Central memory CD8-positive, alpha-beta T cell (primary cell): ENCODE results near the gene TMED5.
"Not testable (repeated sequence)": the region's sequence is repeated elsewhere in the genome, so short reads cannot be mapped to it uniquely, and the experiment has no call there.

Source experiments
- ATAC-seq: fragments of 150-1000 bp; cut with Tn5 transposase; replicated peaks from 2 replicates; pipeline ENCODE4 v1.10.0; 2022; ENCODE audit warnings: mild to moderate bottlenecking, moderate FRiP score, moderate number of reproducible peaks; ENCODE audit not compliant: poor library complexity, severe bottlenecking; ENCODE audit errors: extremely low read depth
- DNase-seq, 2 donors: peaks; one replicate each; pipeline ENCODE4 v3.0.0; 2021; ENCODE audit warnings: low spot score in 2 of 2
- H3K27ac Mint-ChIP-seq: one replicate; pipeline ENCODE4 v1.8.0; 2022; ENCODE audit warnings: low read depth, mild to moderate bottlenecking, moderate library complexity, mixed read lengths
- H3K27me3 Mint-ChIP-seq: one replicate; pipeline ENCODE4 v1.8.0; 2022; ENCODE audit warnings: mixed read lengths
- H3K36me3 Mint-ChIP-seq: one replicate; pipeline ENCODE4 v1.8.0; 2022; ENCODE audit warnings: mild to moderate bottlenecking, moderate library complexity, mixed read lengths; ENCODE audit not compliant: insufficient read depth
- H3K4me1 Mint-ChIP-seq: one replicate; pipeline ENCODE4 v1.8.0; 2022; ENCODE audit warnings: mixed read lengths
- H3K4me3 Mint-ChIP-seq: one replicate; pipeline ENCODE4 v1.8.0; 2022; ENCODE audit warnings: mild to moderate bottlenecking, moderate library complexity, mixed read lengths
- H3K9me3 Mint-ChIP-seq: one replicate; pipeline ENCODE4 v1.8.0; 2022; ENCODE audit warnings: mixed read lengths

The TMED5 gene

GRCh38 chr1:93196591-93196990 lies 16.4 kb upstream of the TMED5 start:
- H3K36me3 Mint-ChIP-seq: peaks cover 3% of the 10 kb centered on the region
- ATAC-seq (no peak), DNase-seq (no peak)
- H3K27ac Mint-ChIP-seq: no peak overlapping the region
- H3K9me3 Mint-ChIP-seq: no peaks in the 10 kb centered on the region
- no peaks in the 10 kb centered on the region for H3K27me3 Mint-ChIP-seq
- peaks cover 8% of the 10 kb centered on the region for H3K4me1 Mint-ChIP-seq
- H3K4me3 Mint-ChIP-seq: no peak overlapping the region

- peaks cover 5% of the 10 kb centered on the region for H3K36me3 Mint-ChIP-seq
- H3K9me3 Mint-ChIP-seq: no peaks in the 10 kb centered on the region
- peaks cover 17% of the 10 kb centered on the region for H3K4me1 Mint-ChIP-seq
- ATAC-seq (no peak), DNase-seq (no peak)
- H3K27ac Mint-ChIP-seq: peak overlapping the region; percentile 75
- H3K4me3 Mint-ChIP-seq: no peak overlapping the region
- H3K27me3 Mint-ChIP-seq: no peaks in the 10 kb centered on the region
These were observed 14.2 kb upstream of the TMED5 start for GRCh38 chr1:93194231-93194990.

DNA sequence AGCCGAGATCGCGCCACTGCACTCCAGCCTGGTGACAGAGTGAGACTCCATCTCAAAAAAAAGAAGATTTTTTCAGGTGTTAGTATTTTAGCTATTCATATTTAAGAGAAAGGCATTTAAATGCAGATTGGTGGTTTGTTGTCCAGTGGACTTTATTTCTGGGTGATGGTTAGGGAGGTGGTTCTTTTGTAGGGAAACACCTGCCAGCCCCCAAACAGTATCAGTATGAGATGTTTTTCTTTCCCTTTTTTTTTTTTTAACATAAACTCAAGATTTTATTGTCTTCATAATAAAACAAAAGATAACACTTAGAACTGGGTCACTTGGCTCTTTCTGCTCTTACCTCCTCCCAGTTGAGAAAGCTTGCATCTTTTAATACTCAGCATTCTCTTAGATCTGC lies 10.2 kb upstream of the TMED5 start:
- peaks cover 3% of the 10 kb centered on the region for H3K36me3 Mint-ChIP-seq
- DNase-seq (no peak), ATAC-seq (no peak)
- no peaks in the 10 kb centered on the region for H3K27me3 Mint-ChIP-seq
- H3K27ac Mint-ChIP-seq: no peak overlapping the region
- no peak overlapping the region for H3K4me3 Mint-ChIP-seq
- no peaks in the 10 kb centered on the region for H3K9me3 Mint-ChIP-seq
- peaks cover 19% of the 10 kb centered on the region for H3K4me1 Mint-ChIP-seq

DNA sequence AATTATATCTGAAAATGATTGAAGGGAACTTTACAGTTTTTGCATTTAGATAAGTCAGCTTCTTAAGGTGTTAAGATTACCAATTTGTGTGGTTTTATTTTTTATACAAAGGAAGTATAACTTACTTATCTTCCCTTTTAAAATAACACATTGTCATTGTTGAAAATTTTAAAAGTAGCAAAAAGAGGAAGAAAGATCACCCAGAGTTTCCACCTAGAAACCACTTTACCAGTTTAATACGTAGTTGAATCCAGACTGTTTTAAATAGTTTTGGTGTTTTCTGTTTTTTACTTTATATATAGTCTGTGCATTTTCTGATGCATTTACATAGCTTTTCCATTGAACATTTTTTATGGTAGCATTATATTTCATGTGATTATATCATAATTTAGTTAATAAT lies 6.5 kb upstream of the TMED5 start:
- DNase-seq: no peak
- H3K4me1 Mint-ChIP-seq: peaks cover 31% of the 10 kb centered on the region
- ATAC-seq: no peak

DNA sequence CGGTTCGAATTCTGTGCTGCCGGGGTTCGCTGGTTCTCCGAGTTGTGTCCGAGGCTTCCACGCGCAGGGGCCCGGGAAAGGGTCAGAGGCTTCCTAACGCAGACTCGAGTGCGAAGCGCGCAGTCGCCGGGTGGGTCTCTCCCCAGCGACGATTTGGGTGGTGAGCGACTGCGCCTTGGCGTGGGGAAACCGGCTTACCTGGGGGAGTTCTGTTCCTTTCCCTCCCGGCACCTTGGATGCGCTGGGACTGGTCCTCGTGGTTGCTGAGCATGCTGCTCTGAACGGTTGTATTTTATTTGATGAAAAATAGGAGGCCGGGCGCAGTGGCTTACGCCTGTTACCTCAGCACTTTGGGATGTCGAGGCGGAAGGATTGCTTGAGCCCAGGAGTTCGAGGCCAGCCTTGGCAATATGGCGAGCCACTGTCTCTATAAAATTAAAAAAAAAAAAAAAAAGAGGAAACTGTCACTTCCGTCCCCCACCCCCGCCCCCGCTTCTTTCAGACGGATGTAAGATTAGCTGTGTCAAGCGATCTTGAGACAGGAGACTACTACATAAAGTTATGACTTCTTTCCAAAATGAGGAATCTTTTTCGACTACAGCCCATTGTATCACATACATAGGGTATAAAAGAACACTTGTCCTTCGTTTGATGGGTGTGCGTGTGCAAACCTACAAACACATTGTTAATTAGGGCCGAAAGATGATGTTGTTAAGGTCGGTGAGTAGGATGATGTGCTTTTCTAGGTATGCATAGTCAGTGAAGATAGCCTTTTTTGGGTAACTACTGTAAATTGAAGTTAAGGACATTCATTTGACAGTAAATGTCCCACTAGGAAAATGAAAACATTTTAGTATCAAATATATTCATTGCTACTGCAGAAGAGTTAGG lies 755 bp upstream of the TMED5 start, which contains the start of gene CCDC18:
Gene CCDC18 (plus strand): TSS at position 2 of the 891 bp plus-strand sequence. CDS start 2,638 bp downstream, outside the sequence.
- peak in 1 of 2 donors; percentile 63 for DNase-seq
- peaks cover 55% of the 10 kb centered on the region for H3K4me1 Mint-ChIP-seq

More for the DNA sequence above, 6.5 kb upstream of the TMED5 start:
- H3K27ac Mint-ChIP-seq: no peak overlapping the region
- H3K27me3 Mint-ChIP-seq: no peaks in the 10 kb centered on the region
- H3K36me3 Mint-ChIP-seq: peaks cover 3% of the 10 kb centered on the region
- no peak overlapping the region for H3K4me3 Mint-ChIP-seq
- H3K9me3 Mint-ChIP-seq: no peaks in the 10 kb centered on the region

DNA sequence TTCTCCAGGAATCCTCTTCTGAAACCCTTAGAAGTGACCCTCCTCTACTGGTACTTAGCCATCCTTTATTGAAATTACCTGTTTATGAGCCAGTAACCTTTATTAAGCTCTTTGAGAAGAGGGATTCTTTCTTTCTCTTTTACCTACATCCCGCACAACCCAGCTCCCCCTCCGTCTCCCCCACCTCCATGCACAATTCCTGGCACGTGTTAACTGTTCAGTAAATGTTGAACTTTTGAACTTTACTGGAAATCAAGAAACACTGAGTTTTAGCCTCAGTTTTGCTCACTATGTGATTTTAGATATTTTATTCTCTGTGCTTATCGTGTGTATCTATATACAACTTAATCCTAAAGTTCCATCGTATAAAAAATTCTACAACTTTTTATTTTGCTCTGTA lies 1.8 kb downstream of the TMED5 start:
- Mint-ChIP-seq H3K4me3 (peak overlapping the region; percentile 89), H3K27ac (peak overlapping the region; percentile 96), H3K4me1 (peaks cover 57% of the 10 kb centered on the region), H3K27me3 (no peaks in the 10 kb centered on the region), H3K9me3 (no peaks in the 10 kb centered on the region), H3K36me3 (peaks cover 19% of the 10 kb centered on the region)
- DNase-seq: no peak
- ATAC-seq: no peak

More for the DNA sequence above, 755 bp upstream of the TMED5 start, which contains the start of gene CCDC18:
- peak; percentile 50 for ATAC-seq
- Mint-ChIP-seq H3K36me3 (peaks cover 14% of the 10 kb centered on the region), H3K27ac (peak within 1 kb of the TSS; percentile 96), H3K4me3 (peak within 1 kb of the TSS; percentile 89), H3K9me3 (no peaks in the 10 kb centered on the region), H3K27me3 (no peaks in the 10 kb centered on the region)

DNA sequence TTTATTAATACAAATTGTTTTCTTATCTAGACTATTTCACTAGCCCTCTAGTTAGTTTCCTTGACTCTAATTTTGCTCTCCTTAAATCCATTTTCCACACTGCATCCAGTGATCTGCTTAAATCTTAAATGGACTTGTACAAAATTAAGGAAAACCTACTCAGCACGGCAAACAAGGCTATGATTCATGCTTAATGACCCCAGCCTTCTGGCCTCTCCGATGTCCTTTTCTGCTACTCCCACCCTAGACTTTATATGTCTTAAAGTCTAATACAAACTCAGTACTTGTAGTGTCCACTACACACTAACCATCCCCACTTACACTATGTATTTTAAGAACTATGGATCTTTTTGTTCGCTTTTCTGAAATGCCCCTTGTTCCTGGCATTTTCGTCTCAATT lies 2.2 kb downstream of the TMED5 start:
- Mint-ChIP-seq H3K27me3 (no peaks in the 10 kb centered on the region), H3K36me3 (peaks cover 19% of the 10 kb centered on the region), H3K9me3 (no peaks in the 10 kb centered on the region), H3K4me3 (peak overlapping the region; percentile 89), H3K4me1 (peaks cover 61% of the 10 kb centered on the region), H3K27ac (peak overlapping the region; percentile 96)
- no peak for ATAC-seq
- DNase-seq: no peak

GRCh38 chr1:93174638-93175037 lies 5.6 kb downstream of the TMED5 start:
- H3K9me3 Mint-ChIP-seq, DNase-seq, H3K27me3 Mint-ChIP-seq, ATAC-seq, H3K27ac Mint-ChIP-seq: not testable (repeated sequence)
- peaks cover 14% of the 10 kb centered on the region for H3K36me3 Mint-ChIP-seq
- H3K4me3 Mint-ChIP-seq: peak overlapping the region; percentile 37
- H3K4me1 Mint-ChIP-seq: peaks cover 68% of the 10 kb centered on the region

DNA sequence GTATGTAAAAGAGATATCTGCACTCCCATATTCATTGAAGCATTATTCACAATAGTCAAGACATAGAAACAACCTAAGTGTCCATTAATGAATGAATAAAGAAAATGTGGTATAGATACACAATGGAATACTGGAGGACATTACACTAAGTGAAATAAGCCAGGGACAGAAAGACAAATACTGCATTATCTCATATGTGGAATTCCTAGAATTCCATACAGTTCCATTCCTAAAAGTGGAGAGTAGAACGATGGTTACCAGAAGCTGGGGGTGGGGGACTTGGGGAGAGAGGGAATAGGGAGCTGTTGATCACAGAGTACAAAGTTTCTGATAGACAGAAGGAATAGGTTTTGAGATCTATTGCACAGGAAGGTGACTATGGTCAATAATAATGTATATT lies 7.4 kb downstream of the TMED5 start:
- no peak overlapping the region for H3K27ac Mint-ChIP-seq
- peaks cover 69% of the 10 kb centered on the region for H3K4me1 Mint-ChIP-seq
- H3K36me3 Mint-ChIP-seq: peaks cover 16% of the 10 kb centered on the region
- H3K9me3 Mint-ChIP-seq: no peaks in the 10 kb centered on the region
- no peak for ATAC-seq
- no peaks in the 10 kb centered on the region for H3K27me3 Mint-ChIP-seq
- DNase-seq: no peak
- H3K4me3 Mint-ChIP-seq: peak overlapping the region; percentile 80

GRCh38 chr1:93171549-93172034 lies 8.6 kb downstream of the TMED5 start:
- Mint-ChIP-seq H3K27me3 (no peaks in the 10 kb centered on the region), H3K4me3 (peak overlapping the region; percentile 80), H3K36me3 (peaks cover 18% of the 10 kb centered on the region), H3K9me3 (no peaks in the 10 kb centered on the region), H3K27ac (peak overlapping the region; percentile 64), H3K4me1 (peaks cover 75% of the 10 kb centered on the region)
- ATAC-seq: no peak
- DNase-seq: no peak

DNA sequence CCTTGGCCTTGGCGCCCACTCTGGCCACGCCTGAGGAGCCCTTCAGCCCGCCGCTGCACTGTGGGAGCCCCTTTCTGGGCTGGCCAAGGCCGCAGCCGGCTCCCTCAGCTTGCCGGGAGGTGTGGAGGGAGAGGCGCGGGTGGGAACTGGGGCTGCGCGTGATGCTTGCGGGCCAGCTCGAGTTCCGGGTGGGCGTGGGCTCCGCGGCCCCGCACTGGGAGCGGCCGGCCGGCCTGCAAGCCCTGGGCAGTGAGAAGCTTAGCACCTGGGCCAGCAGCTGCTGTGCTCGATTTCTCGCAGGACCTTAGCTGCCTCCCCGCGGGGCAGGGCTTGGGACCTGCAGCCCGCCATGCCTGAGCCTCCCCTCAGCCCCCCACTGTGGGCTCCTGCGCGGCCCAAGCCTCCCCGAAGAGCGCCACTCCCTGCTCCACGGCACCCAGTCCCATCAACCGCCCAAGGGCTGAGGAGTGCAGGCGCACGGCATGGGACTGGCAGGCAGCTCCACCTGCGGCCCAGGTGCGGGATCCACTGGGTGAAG lies 10.0 kb downstream of the TMED5 start:
- Mint-ChIP-seq H3K4me1 (peaks cover 76% of the 10 kb centered on the region), H3K4me3 (peak overlapping the region; percentile 80), H3K36me3 (peaks cover 18% of the 10 kb centered on the region)
- ATAC-seq, H3K27ac Mint-ChIP-seq, H3K27me3 Mint-ChIP-seq, DNase-seq, H3K9me3 Mint-ChIP-seq: not testable (repeated sequence)

DNA sequence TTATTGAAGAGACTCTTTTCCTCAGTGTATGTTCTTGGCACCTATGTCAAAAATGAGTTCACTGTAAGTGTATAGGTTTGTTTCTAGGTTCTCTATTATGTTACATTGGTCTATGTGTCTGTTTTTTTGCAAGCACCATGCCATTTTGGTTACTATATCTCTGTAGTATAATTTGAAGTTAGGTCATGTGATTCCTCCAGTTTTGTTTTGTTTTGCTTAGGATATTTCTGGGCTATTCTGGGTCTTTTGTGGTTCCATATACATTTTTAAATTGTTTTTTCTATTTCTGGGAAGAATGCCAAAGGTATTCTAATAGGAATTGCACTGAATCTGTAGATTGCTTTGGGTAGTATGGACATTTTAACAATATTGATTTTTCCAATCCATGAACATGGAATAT lies 13.2 kb downstream of the TMED5 start:
- Mint-ChIP-seq H3K4me3 (no peak overlapping the region), H3K27me3 (no peaks in the 10 kb centered on the region), H3K4me1 (peaks cover 73% of the 10 kb centered on the region), H3K36me3 (peaks cover 13% of the 10 kb centered on the region), H3K9me3 (no peaks in the 10 kb centered on the region), H3K27ac (no peak overlapping the region)
- no peak for DNase-seq
- no peak for ATAC-seq
